HAP-1 (cell line): ENCODE data around the gene AUTS2.

Experiments used
- DNase-seq, 2 experiments: peaks; one replicate each; pipeline ENCODE4 v3.0.0-alpha.2; 2016 to 2020; ENCODE audit warnings: low spot score in 2 of 2
- H3K27me3 ChIP-seq: fragments of 250-450 bp; sonication (Bioruptor Pico); 2 replicates; pipeline ENCODE4 v1.5.1; 2020; ENCODE audit warnings: low read depth, mild to moderate bottlenecking, moderate library complexity
- H3K36me3 ChIP-seq: fragments of 250-450 bp; sonication (Bioruptor Pico); replicated peaks from 2 replicates; pipeline ENCODE4 v1.5.1; 2020; ENCODE audit warnings: mild to moderate bottlenecking
- H3K4me1 ChIP-seq: fragments of 250-450 bp; sonication (Bioruptor Pico); 2 replicates; pipeline ENCODE4 v1.5.1; 2020; ENCODE audit warnings: mild to moderate bottlenecking
- H3K4me3 ChIP-seq: fragments of 250-450 bp; sonication (Bioruptor Pico); 2 replicates; pipeline ENCODE4 v1.5.1; 2020; ENCODE audit warnings: mild to moderate bottlenecking, moderate library complexity
- H3K9me3 ChIP-seq: fragments of 250-450 bp; sonication (Bioruptor Pico); 2 replicates; pipeline ENCODE4 v1.5.1; 2020; ENCODE audit warnings: mild to moderate bottlenecking, moderate library complexity
- in situ Hi-C: fragments of 300-500 bp; cut with MboI; formaldehyde crosslinking; loops from 3 replicates; pipeline ENCODE4 v1.14.3; 2020; ENCODE audit warnings: low sequenced_read_pairs, inconsistent platforms, mixed read lengths

AUTS2 gene

DNA sequence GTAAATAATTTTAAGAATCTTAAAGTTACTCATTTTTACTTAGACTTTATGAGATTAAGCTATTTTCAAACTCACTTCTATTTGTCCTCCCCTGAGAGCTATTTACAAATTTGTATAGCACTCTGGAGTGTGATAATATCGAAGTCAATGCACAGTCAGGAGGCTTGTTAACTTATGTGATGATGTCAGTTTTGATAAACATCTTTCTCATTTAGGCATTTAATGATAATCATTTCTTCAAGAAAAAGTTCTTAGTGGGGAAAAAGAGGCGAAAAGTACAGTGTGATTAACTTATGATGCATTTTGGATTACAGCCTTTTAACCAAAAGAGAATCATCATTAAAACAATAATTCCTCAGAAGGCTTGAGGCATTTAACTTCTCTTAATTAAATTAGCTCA is 468.6 kb downstream of the AUTS2 start:
- no peak for DNase-seq
- in situ Hi-C loops: no loop called here

DNA sequence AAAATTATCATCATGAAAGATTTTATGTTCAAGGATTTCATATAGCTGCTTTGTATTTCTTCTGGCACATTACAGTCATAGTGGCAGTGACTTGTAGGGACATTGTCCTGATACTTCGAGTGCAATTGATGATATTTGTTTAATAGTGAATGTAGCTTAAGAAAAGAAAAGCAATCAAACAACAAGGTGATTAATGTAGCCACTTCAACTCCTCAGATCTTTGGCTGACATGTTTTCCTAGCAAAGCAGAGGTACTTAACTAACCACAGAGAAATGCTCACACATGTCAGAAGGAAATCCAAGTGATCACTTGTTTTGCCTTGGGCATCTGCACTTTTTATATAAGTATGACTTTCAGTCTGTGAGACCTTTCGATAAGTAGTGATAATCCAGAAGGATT is 470.3 kb downstream of the AUTS2 start:
- no peaks in the 10 kb centered on the region for H3K36me3 ChIP-seq
- no peaks in the 10 kb centered on the region for H3K9me3 ChIP-seq
- no peaks in the 10 kb centered on the region for H3K27me3 ChIP-seq
- no peaks in the 10 kb centered on the region for H3K4me1 ChIP-seq
- H3K4me3 ChIP-seq: no peak overlapping the region
- in situ Hi-C loops: no loop called here
- no peak for DNase-seq

More for the DNA sequence above, 468.6 kb downstream of the AUTS2 start:
- H3K4me1 ChIP-seq: no peaks in the 10 kb centered on the region
- no peak overlapping the region for H3K4me3 ChIP-seq
- no peaks in the 10 kb centered on the region for H3K27me3 ChIP-seq
- no peaks in the 10 kb centered on the region for H3K9me3 ChIP-seq
- no peaks in the 10 kb centered on the region for H3K36me3 ChIP-seq

GRCh38 chr7:70069977-70070376 is 471.7 kb downstream of the AUTS2 start:
- Histone ChIP-seq H3K4me1 (no peaks in the 10 kb centered on the region), H3K36me3 (no peaks in the 10 kb centered on the region), H3K4me3 (no peak overlapping the region), H3K27me3 (no peaks in the 10 kb centered on the region), H3K9me3 (no peaks in the 10 kb centered on the region)
- DNase-seq: no peak
- in situ Hi-C loops: no loop called here

DNA sequence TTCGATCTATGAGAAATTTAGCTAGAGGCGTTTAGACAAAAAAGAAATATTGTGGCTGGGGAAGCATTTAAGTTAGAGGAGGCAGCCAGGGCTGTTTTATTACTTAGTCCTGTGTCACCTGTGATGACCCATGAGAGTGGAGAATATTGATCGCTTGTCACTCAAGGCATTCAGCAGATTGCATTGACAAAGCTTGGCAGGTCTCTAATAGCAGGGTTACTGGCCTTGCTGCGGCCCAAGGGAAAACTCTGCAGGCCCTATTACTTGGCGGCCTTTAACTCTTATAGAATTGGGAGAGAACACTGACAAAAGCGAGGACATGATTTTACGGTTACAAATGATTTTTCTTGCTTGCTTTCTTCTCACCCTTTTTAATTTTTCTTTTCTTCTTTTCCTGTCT is 473.5 kb downstream of the AUTS2 start:
- Histone ChIP-seq H3K4me3 (no peak overlapping the region), H3K27me3 (no peaks in the 10 kb centered on the region), H3K9me3 (no peaks in the 10 kb centered on the region), H3K36me3 (no peaks in the 10 kb centered on the region), H3K4me1 (no peaks in the 10 kb centered on the region)
- in situ Hi-C loops: no loop called here
- DNase-seq: no peak

DNA sequence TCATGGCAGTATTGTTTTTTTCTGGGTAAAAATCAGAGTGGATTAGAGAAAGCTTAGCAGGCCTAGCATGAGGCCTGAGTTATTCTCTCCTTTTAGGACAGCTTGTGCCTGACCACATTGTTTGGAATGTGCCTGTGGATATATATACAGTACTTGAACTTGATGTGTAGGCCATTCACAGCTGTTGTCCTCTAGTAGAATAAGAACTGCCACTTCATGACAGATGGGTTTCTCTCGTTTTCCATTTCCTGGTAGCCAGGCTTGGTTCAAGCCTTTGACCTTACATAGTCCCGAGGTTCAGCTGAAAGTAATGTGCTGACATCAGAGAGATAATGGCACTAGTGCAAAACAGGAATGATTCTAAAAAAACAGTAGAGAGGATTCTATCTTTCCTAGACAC is 473.9 kb downstream of the AUTS2 start:
- DNase-seq: no peak
- H3K36me3 ChIP-seq: no peaks in the 10 kb centered on the region
- H3K9me3 ChIP-seq: no peaks in the 10 kb centered on the region
- no peaks in the 10 kb centered on the region for H3K4me1 ChIP-seq
- H3K4me3 ChIP-seq: no peak overlapping the region
- in situ Hi-C loops: no loop called here
- no peaks in the 10 kb centered on the region for H3K27me3 ChIP-seq

GRCh38 chr7:70076325-70076724 is 478.1 kb downstream of the AUTS2 start:
- no peaks in the 10 kb centered on the region for H3K9me3 ChIP-seq
- DNase-seq: no peak
- no peaks in the 10 kb centered on the region for H3K27me3 ChIP-seq
- H3K4me1 ChIP-seq: no peaks in the 10 kb centered on the region
- in situ Hi-C loops: no loop called here
- no peaks in the 10 kb centered on the region for H3K36me3 ChIP-seq
- no peak overlapping the region for H3K4me3 ChIP-seq

- H3K4me3 ChIP-seq: no peak overlapping the region
- H3K4me1 ChIP-seq: no peaks in the 10 kb centered on the region
- DNase-seq: no peak
- in situ Hi-C loops: no loop called here
- no peaks in the 10 kb centered on the region; the same call in 1 of the 2 replicates for H3K9me3 ChIP-seq
- no peaks in the 10 kb centered on the region for H3K27me3 ChIP-seq
- no peaks in the 10 kb centered on the region for H3K36me3 ChIP-seq
These were observed 483.9 kb downstream of the AUTS2 start for GRCh38 chr7:70082099-70082611.

- Histone ChIP-seq H3K4me1 (no peaks in the 10 kb centered on the region; the same call in 1 of the 2 replicates), H3K9me3 (no peaks in the 10 kb centered on the region; the same call in 1 of the 2 replicates), H3K4me3 (no peak overlapping the region), H3K27me3 (no peaks in the 10 kb centered on the region), H3K36me3 (no peaks in the 10 kb centered on the region)
- DNase-seq: no peak
- in situ Hi-C loops: no loop called here
These were observed 493.1 kb downstream of the AUTS2 start for GRCh38 chr7:70091362-70091761.

GRCh38 chr7:70092314-70093204 is 494.3 kb downstream of the AUTS2 start:
- in situ Hi-C loops: no loop called here
- H3K4me1 ChIP-seq: no peaks in the 10 kb centered on the region; the same call in 1 of the 2 replicates
- H3K36me3 ChIP-seq: no peaks in the 10 kb centered on the region
- DNase-seq: no peak
- no peak overlapping the region for H3K4me3 ChIP-seq
- H3K9me3 ChIP-seq: no peaks in the 10 kb centered on the region
- H3K27me3 ChIP-seq: no peaks in the 10 kb centered on the region

DNA sequence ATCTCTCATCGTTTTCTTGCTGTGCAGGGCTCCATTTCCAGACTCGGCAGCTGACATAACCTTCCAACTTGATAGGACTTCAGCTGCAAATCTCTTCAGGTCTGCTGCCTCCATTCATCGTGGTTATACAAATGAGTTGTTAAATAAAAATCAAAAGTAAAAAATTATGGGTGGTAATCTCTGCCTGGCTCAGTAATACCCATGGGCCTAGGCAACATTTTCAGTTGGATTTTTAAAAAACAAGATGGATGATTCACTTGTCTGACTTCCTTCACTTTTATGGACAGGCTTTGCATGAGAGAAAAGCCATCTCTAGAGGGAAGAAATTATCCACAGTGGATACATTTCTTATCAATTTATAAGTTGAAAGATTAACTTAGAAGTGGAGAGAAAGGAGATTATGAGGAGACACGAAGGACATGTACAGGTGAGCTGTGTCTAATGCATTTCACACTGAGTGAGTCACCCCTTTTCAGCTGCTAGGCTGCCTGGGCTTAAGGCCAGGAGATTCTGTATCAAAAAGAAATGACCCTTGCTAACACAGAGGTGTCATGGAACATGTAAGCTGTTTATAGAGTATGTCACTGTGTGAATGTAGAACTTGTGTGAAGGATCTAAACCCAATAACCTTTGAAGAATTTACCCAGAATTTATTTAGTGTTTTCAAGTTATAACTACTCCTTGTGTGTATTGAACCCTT is 495.1 kb downstream of the AUTS2 start:
- Histone ChIP-seq H3K4me1 (peaks cover 5% of the 10 kb centered on the region; the same call in 1 of the 2 replicates), H3K4me3 (no peak overlapping the region), H3K9me3 (no peaks in the 10 kb centered on the region), H3K36me3 (no peaks in the 10 kb centered on the region), H3K27me3 (no peaks in the 10 kb centered on the region)
- no peak for DNase-seq
- in situ Hi-C loops: no loop called here

- H3K4me3 ChIP-seq: no peak overlapping the region
- H3K9me3 ChIP-seq: no peaks in the 10 kb centered on the region
- DNase-seq: no peak
- H3K36me3 ChIP-seq: no peaks in the 10 kb centered on the region
- no peaks in the 10 kb centered on the region for H3K27me3 ChIP-seq
- in situ Hi-C loops: no loop called here
- H3K4me1 ChIP-seq: peaks cover 5% of the 10 kb centered on the region; the same call in 1 of the 2 replicates
These were observed 496.6 kb downstream of the AUTS2 start for GRCh38 chr7:70094831-70095230.

- Histone ChIP-seq H3K27me3 (no peaks in the 10 kb centered on the region), H3K4me1 (peaks cover 5% of the 10 kb centered on the region; the same call in 1 of the 2 replicates), H3K4me3 (no peak overlapping the region), H3K9me3 (no peaks in the 10 kb centered on the region), H3K36me3 (no peaks in the 10 kb centered on the region)
- no peak for DNase-seq
- in situ Hi-C loops: no loop called here
These were observed 499.4 kb downstream of the AUTS2 start for GRCh38 chr7:70097645-70098044.

DNA sequence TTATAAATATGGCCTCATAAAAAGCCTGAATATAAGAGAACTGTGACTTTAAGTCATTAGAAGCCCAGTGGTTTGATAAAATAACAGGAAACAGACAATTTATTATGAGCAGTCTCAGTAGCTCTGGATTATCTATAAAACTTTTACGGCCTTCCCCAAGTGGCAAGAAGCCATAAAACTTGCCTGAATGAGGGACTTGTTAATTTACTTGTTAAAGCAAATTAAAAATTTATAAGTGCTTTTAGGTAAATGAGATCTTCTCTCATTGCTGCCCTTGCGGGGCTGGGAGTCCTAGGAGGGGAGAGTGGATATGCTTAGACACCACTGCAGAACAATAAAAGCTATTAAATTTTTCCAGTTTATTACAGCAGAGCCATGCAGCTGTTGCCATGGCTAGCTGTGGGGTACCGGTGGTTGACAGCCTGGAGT is 499.9 kb downstream of the AUTS2 start:
- DNase-seq: peak in 1 of 2 experiments; percentile 17
- Histone ChIP-seq H3K4me3 (no peak overlapping the region), H3K4me1 (peaks cover 5% of the 10 kb centered on the region; the same call in 1 of the 2 replicates), H3K27me3 (no peaks in the 10 kb centered on the region), H3K9me3 (no peaks in the 10 kb centered on the region), H3K36me3 (no peaks in the 10 kb centered on the region)
- in situ Hi-C loops: no loop called here
